Activated naive CD4-positive, alpha-beta T cell treated with anti-CD3 and anti-CD28 coated beads, Interleukin-2, amount 10 ng/mL, durations not matched to agents 5 hours and 36 hours (primary cell): ENCODE results near the gene NTPCR. TPM values are rescaled to one million over a fixed set of nuclear protein-coding genes. Genes with fewer than 3 reads are reported as not detected.

Experiments used
- total RNA-seq, 2 experiments: library from RNA; stranded (reverse); gene quantifications; one replicate each; pipeline ENCODE4 v1.2.3, GENCODE V29; 2021

The NTPCR gene
- 10 to 100 TPM; 25.9 to 26.8 TPM for total RNA-seq

GRCh38 chr1:232950197-232951176 is at the start of gene NTPCR:
TSS of gene NTPCR (plus strand) at chr1:232950611. CDS start at chr1:232950711, 100 bp downstream.

Other genes starting within 250 kb of the NTPCR start
- gene MAP10, start 145.2 kb upstream of the NTPCR start, total RNA-seq: 1 to 10 TPM; 2.9 to 3.1 TPM